ENCODE results near the gene TMX1. TPM values are rescaled to one million over a fixed set of nuclear protein-coding genes. Genes with fewer than 3 reads are reported as not detected.

The TMX1 gene, protein sequence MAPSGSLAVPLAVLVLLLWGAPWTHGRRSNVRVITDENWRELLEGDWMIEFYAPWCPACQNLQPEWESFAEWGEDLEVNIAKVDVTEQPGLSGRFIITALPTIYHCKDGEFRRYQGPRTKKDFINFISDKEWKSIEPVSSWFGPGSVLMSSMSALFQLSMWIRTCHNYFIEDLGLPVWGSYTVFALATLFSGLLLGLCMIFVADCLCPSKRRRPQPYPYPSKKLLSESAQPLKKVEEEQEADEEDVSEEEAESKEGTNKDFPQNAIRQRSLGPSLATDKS
- total RNA-seq, result 49.4 and 53.3 TPM in 2 replicates

DNA sequence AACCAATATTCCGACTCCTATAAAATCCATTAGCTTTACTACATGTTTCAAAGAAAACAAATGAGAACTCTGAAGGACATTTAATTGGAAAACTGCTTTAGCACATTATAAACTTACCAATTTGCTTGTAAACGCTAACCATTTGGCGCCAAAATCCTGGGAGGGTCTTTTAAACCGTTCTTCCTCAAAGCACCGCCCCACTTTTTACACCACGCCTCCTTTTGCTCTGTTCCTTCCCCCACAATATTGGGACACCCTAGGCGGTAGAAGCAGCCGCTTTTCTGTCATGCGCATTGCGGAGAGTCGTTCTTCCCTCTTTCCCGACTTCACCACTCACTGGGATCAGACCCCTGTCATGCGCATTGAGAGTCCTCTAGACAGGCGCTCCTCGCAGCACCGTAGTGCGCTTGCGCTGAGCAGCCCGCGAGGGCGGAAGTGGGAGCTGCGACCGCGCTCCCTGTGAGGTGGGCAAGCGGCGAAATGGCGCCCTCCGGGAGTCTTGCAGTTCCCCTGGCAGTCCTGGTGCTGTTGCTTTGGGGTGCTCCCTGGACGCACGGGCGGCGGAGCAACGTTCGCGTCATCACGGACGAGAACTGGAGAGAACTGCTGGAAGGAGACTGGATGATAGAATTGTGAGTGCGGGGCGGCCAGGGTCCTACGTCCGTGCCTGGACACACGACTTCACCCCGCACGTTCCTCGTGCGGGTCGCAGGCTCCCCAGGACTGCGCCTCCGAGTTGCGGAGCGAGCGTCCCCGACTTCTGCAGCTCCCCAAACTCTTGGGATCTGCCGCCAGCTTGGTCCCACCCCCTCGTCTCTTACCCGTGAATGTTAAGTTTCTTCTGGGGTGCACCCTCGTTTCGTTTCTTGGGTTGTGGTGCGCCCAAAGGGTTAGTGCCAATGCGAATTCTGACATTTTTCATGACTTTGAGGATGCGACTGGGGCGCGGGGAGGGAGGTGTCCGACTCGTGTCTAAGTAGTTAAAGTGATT, at the start of gene TMX1:
TMX1 (plus strand) TSS at position 435 of the 991 bp plus-strand sequence; CDS start at position 481, 46 bp downstream.

Other genes with a start within 250 kb of the TMX1 start
- not detected in 2 replicates for gene TRIM9, start 145.1 kb upstream of the TMX1 start, total RNA-seq

Data from mammary microvascular endothelial cell (primary cell).